A549 (cell line): ENCODE results near the gene GAL3ST1.

ENCODE experiments used
- CHD4 ChIP-seq: fragments of 200-600 bp; sonication (generic); IDR thresholded peaks from 2 replicates; pipeline ENCODE4 v1.6.1; 2016; ENCODE audit warnings: antibody characterized with exemption, mild to moderate bottlenecking, borderline replicate concordance
- CTCF ChIP-seq: fragments of >200 bp; sonication (Bioruptor Twin); formaldehyde crosslinking; IDR thresholded peaks from 3 replicates; pipeline ENCODE4 v1.5.1; 2016
- EHMT2 ChIP-seq: fragments of 200-600 bp; sonication (generic); IDR thresholded peaks from 2 replicates; pipeline ENCODE4 v1.6.1; 2016; ENCODE audit warnings: antibody characterized with exemption, low read depth, mild to moderate bottlenecking, moderate library complexity
- EP300 ChIP-seq, 2 experiments: fragments of >200 bp; sonication (Bioruptor Twin); formaldehyde crosslinking; IDR thresholded peaks; 2 replicates in 1 of 2; 3 replicates in 1 of 2; pipeline ENCODE4 v1.6.1; 2016 to 2017
- HMGXB4 ChIP-seq: fragments of 250-450 bp; sonication (Bioruptor Pico); IDR thresholded peaks from 2 replicates; pipeline ENCODE4 v1.5.0; 2021; ENCODE audit warnings: mild to moderate bottlenecking, moderate library complexity, borderline replicate concordance
- JUNB ChIP-seq: fragments of >200 bp; sonication (Bioruptor Twin); formaldehyde crosslinking; IDR thresholded peaks from 2 replicates; pipeline ENCODE4 v1.6.1; 2016
- PBX3 ChIP-seq: IDR thresholded peaks from 2 replicates; pipeline ENCODE4 v1.6.1; 2012
- POLR2A ChIP-seq: IDR thresholded peaks from 2 replicates; pipeline ENCODE4 v1.6.1; 2012; ENCODE audit warnings: mild to moderate bottlenecking, low read length
- RCOR1 ChIP-seq: fragments of 150-350 bp; IDR thresholded peaks from 2 replicates; pipeline ENCODE4 v1.6.1; 2014; ENCODE audit warnings: antibody characterized with exemption, low read length, low read depth
- REST ChIP-seq: fragments of 200-600 bp; sonication (generic); IDR thresholded peaks from 2 replicates; pipeline ENCODE4 v1.6.1; 2016; ENCODE audit warnings: antibody characterized with exemption, mild to moderate bottlenecking, moderate library complexity
- ZC3H11A ChIP-seq: fragments of 450-650 bp; IDR thresholded peaks from 2 replicates; pipeline ENCODE4 v1.6.1; 2014; ENCODE audit warnings: antibody characterized with exemption, mild to moderate bottlenecking
- ZNF302 ChIP-seq: fragments of 250-450 bp; sonication (Bioruptor Pico); IDR thresholded peaks from 2 replicates; pipeline ENCODE4 v1.9.0; 2021; ENCODE audit warnings: inconsistent platforms, mild to moderate bottlenecking, moderate library complexity

- TF ChIP-seq EP300 (IDR thresholded peaks at IDR 0.05) (no peak), JUNB (no peak), POLR2A (no peak), CHD4 (no peak), ZNF302 (CRISPR knock-in tag) (no peak), CTCF (no peak), EHMT2 (no peak), RCOR1 (no peak), REST (no peak), ZC3H11A (no peak), PBX3 (no peak), HMGXB4 (CRISPR knock-in tag) (no peak)
Measured at GRCh38 chr22:30564761-30565119, 9.7 kb downstream of the GAL3ST1 start.
